OCI-LY3 (cell line): ENCODE results near the gene ATP10B.

Source experiments
- H2AFZ ChIP-seq: fragments of 200-600, 300-600 bp; shearing (Covaris generic); 2 replicates; pipeline ENCODE4 v1.6.0; 2014; ENCODE audit warnings: antibody characterized with exemption, low read depth, low read length
- H3K27ac ChIP-seq: fragments of 200-600, 300-600 bp; sonication (generic); 2 replicates; pipeline ENCODE4 v1.5.1; 2014; ENCODE audit warnings: mild to moderate bottlenecking, low read length, moderate library complexity, mixed read lengths
- H3K27me3 ChIP-seq: fragments of 200-600, 300-600 bp; sonication (generic); 2 replicates; pipeline ENCODE4 v1.6.1; 2014; ENCODE audit warnings: low read depth, low read length, mixed read lengths
- H3K36me3 ChIP-seq: fragments of 200-600, 300-600 bp; sonication (generic); replicated peaks from 2 replicates; pipeline ENCODE3; 2014; ENCODE audit warnings: low read depth, low read length, mixed read lengths
- H3K4me1 ChIP-seq: fragments of 300-600, 200-600 bp; sonication (generic); 2 replicates; pipeline ENCODE4 v1.6.1; 2014; ENCODE audit warnings: low read length, mixed read lengths
- H3K4me2 ChIP-seq: fragments of 200-600, 300-600 bp; sonication (generic); 2 replicates; pipeline ENCODE4 v1.6.1; 2014; ENCODE audit warnings: low read length, mixed read lengths
- H3K4me3 ChIP-seq: fragments of 300-600, 200-600 bp; sonication (generic); 2 replicates; pipeline ENCODE4 v1.5.1; 2014; ENCODE audit warnings: antibody characterized with exemption, mild to moderate bottlenecking, low read length, moderate library complexity
- H3K79me2 ChIP-seq: fragments of 300-600, 200-600 bp; shearing (Covaris generic); 2 replicates; pipeline ENCODE4 v1.6.1; 2014; ENCODE audit warnings: mild to moderate bottlenecking, low read length, mixed read lengths
- H3K9ac ChIP-seq: fragments of 300-600, 200-600 bp; shearing (Covaris generic); 2 replicates; pipeline ENCODE4 v1.6.0; 2014; ENCODE audit warnings: mild to moderate bottlenecking, low read length, moderate library complexity
- H3K9me3 ChIP-seq: fragments of 200-600, 300-600 bp; shearing (Covaris generic); 2 replicates; pipeline ENCODE4 v1.6.1; 2014; ENCODE audit warnings: low read length, mixed read lengths; ENCODE audit not compliant: insufficient read depth
- H4K20me1 ChIP-seq: fragments of 200-600, 300-600 bp; sonication (generic); 2 replicates; pipeline ENCODE4 v1.6.1; 2016; ENCODE audit warnings: low read length, mixed read lengths; ENCODE audit not compliant: insufficient read depth
- CTCF ChIP-seq: fragments of 200-600, 300-600 bp; sonication (generic); IDR thresholded peaks from 2 replicates; pipeline ENCODE4 v1.5.1; 2014; ENCODE audit warnings: antibody characterized with exemption, low read length, low read depth
- EZH2phosphoT487 ChIP-seq: fragments of 200-600 bp; shearing (Covaris generic); IDR thresholded peaks from 2 replicates; pipeline ENCODE4 v1.6.1; 2018; ENCODE audit warnings: antibody characterized with exemption, mixed run types, low read depth

The ATP10B gene

GRCh38 chr5:160629003-160629402 lies 223.0 kb downstream of the ATP10B start:
- Histone ChIP-seq H3K9me3 (no peaks in the 10 kb centered on the region), H2AFZ (no peak overlapping the region), H4K20me1 (no peaks in the 10 kb centered on the region), H3K9ac (no peak overlapping the region), H3K4me3 (no peak overlapping the region), H3K4me1 (no peaks in the 10 kb centered on the region), H3K36me3 (no peaks in the 10 kb centered on the region), H3K27me3 (no peaks in the 10 kb centered on the region), H3K27ac (no peak overlapping the region), H3K4me2 (no peak overlapping the region), H3K79me2 (no peaks in the 10 kb centered on the region)
- no peak for TF ChIP-seq EZH2phosphoT487
- no peak for TF ChIP-seq CTCF

DNA sequence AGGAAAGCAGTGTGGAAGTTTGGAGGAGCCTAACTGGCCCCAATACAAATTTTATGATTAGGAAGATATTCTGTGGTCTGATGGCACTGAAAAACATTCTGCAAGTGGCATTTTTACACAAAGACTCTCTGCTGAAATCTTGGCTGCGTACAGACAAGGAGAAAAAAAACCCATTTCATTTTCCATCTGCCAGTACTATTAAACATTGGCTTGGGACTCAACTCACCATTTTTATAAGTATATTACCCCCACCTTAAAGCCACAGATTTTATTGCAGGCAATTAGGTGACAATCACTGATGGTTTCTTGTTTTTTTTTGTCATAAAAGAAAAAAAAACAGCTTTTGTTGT lies 223.4 kb downstream of the ATP10B start:
- no peak overlapping the region for H3K27ac ChIP-seq
- no peak overlapping the region for H2AFZ ChIP-seq
- H3K79me2 ChIP-seq: no peaks in the 10 kb centered on the region
- no peak overlapping the region for H3K4me2 ChIP-seq
- no peaks in the 10 kb centered on the region for H3K27me3 ChIP-seq
- H3K4me3 ChIP-seq: no peak overlapping the region
- no peaks in the 10 kb centered on the region for H3K36me3 ChIP-seq
- no peaks in the 10 kb centered on the region for H4K20me1 ChIP-seq
- TF ChIP-seq CTCF (no peak), EZH2phosphoT487 (no peak)
- no peaks in the 10 kb centered on the region for H3K9me3 ChIP-seq
- no peaks in the 10 kb centered on the region for H3K4me1 ChIP-seq
- no peak overlapping the region for H3K9ac ChIP-seq

DNA sequence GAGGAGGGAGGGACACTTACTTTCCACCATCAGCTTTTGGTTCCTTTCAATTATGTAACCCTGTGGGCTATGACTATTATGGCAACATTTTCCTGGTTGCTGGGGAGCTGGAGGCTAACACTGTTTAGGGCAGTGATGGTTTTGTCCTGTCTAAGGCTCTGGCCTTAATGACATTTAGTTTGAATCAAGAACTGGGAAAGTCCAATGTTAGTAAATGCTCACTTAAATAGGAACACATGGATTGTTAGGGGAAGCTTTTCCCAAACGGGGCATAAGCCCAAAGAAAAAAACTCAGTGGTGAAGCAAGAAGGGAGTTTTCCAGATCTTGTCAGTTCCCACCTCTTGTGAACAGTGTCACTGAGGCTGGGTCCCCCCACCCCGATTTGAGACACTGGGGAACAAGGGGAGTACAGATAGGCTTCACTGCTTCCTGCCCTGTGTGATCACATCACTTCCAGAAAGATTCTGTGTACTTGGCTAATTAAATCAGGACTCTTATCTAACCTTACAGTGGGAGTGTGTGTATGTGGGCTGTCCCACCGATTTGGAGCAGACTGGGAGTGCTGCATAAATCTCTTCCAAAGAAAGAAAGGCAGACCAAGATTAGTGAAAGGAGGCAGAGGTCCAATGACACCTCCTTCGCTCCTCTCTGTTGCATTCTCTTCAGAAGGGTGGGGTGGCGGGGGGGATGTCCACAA lies 223.9 kb downstream of the ATP10B start:
- H2AFZ ChIP-seq: no peak overlapping the region
- no peaks in the 10 kb centered on the region for H4K20me1 ChIP-seq
- no peaks in the 10 kb centered on the region for H3K4me1 ChIP-seq
- H3K9ac ChIP-seq: no peak overlapping the region
- H3K36me3 ChIP-seq: no peaks in the 10 kb centered on the region
- H3K27me3 ChIP-seq: no peaks in the 10 kb centered on the region
- H3K9me3 ChIP-seq: no peaks in the 10 kb centered on the region
- no peak overlapping the region for H3K4me2 ChIP-seq
- H3K4me3 ChIP-seq: no peak overlapping the region
- no peak overlapping the region for H3K27ac ChIP-seq
- no peaks in the 10 kb centered on the region for H3K79me2 ChIP-seq
- TF ChIP-seq CTCF (no peak), EZH2phosphoT487 (no peak)

DNA sequence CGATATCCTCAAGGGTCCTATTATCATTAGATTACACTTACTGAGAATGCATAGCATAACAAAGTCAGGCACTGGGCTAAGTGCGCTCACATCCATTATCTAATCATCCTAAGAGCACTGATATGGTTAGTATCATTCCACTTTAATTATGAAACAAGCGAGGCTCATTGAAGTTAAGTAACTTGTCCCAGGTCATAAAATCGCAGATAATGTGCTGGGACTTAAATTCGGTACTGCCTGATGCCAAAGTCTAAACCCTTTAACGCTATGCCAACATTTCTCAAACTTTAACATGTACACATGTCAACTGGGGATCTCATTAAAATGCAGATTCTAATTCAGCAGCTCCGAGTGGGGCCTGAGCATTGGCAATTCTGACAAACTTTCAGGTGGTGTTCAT lies 225.7 kb downstream of the ATP10B start:
- no peaks in the 10 kb centered on the region for H3K9me3 ChIP-seq
- H3K36me3 ChIP-seq: no peaks in the 10 kb centered on the region
- TF ChIP-seq CTCF: no peak
- no peak for TF ChIP-seq EZH2phosphoT487
- no peaks in the 10 kb centered on the region for H3K27me3 ChIP-seq
- H3K9ac ChIP-seq: no peak overlapping the region
- no peaks in the 10 kb centered on the region for H3K4me1 ChIP-seq
- no peak overlapping the region for H3K27ac ChIP-seq
- H3K79me2 ChIP-seq: no peaks in the 10 kb centered on the region
- H3K4me2 ChIP-seq: no peak overlapping the region
- no peak overlapping the region for H3K4me3 ChIP-seq
- no peaks in the 10 kb centered on the region for H4K20me1 ChIP-seq
- H2AFZ ChIP-seq: no peak overlapping the region
